Smooth muscle cell (in vitro differentiated cells): Measurements from ENCODE around the gene WHRN. TPM values are rescaled to one million over a fixed set of nuclear protein-coding genes. Genes with fewer than 3 reads are reported as not detected.

Experiments
- DNase-seq: peaks from one replicate; lab custom pipeline; 2025; ENCODE audit not compliant: unreplicated experiment; lab: John Stamatoyannopoulos, UW
- H2AFZ ChIP-seq: fragments of 200-600 bp; sonication (generic); 2 replicates; pipeline ENCODE4 v1.6.0; 2016; ENCODE audit warnings: antibody characterized with exemption, low read depth, mild to moderate bottlenecking
- H3F3A ChIP-seq: fragments of 200-600 bp; sonication (generic); 2 replicates; pipeline ENCODE4 v1.6.0; 2017; ENCODE audit warnings: antibody characterized with exemption, low read depth
- H3K27ac ChIP-seq: fragments of 200-600 bp; sonication (generic); 2 replicates; pipeline ENCODE4 v1.5.1; 2016; ENCODE audit warnings: low read depth, mild to moderate bottlenecking
- H3K27me3 ChIP-seq: fragments of 200-600 bp; sonication (generic); 2 replicates; pipeline ENCODE4 v1.6.1; 2016; ENCODE audit warnings: low read depth, mild to moderate bottlenecking
- H3K36me3 ChIP-seq: fragments of 200-600 bp; sonication (generic); 2 replicates; pipeline ENCODE4 v1.5.1; 2016; ENCODE audit warnings: low read depth
- H3K4me1 ChIP-seq: fragments of 200-600 bp; sonication (generic); 2 replicates; pipeline ENCODE4 v1.5.1; 2016; ENCODE audit warnings: low read depth
- H3K4me2 ChIP-seq: fragments of 200-600 bp; sonication (generic); 2 replicates; pipeline ENCODE4 v1.6.0; 2016; ENCODE audit warnings: mild to moderate bottlenecking
- H3K4me3 ChIP-seq: fragments of 200-600 bp; sonication (generic); 2 replicates; pipeline ENCODE4 v1.5.1; 2016; ENCODE audit warnings: mild to moderate bottlenecking
- H3K79me2 ChIP-seq: fragments of 200-600 bp; sonication (generic); 2 replicates; pipeline ENCODE4 v1.6.0; 2016; ENCODE audit warnings: low read depth, mild to moderate bottlenecking
- H3K9ac ChIP-seq: fragments of 200-600 bp; sonication (generic); 2 replicates; pipeline ENCODE4 v1.6.0; 2016; ENCODE audit warnings: low read depth
- H3K9me3 ChIP-seq: fragments of 200-600 bp; sonication (generic); replicated peaks from 2 replicates; pipeline ENCODE4 v1.5.1; 2016; ENCODE audit warnings: low read depth
- H4K20me1 ChIP-seq: fragments of 200-600 bp; sonication (generic); 2 replicates; pipeline ENCODE4 v1.6.0; 2016; ENCODE audit warnings: low read depth
- CTCF ChIP-seq: fragments of 200-600 bp; sonication (generic); IDR thresholded peaks from 2 replicates; pipeline ENCODE4 v1.5.1; 2017; ENCODE audit warnings: borderline replicate concordance, mild to moderate bottlenecking, antibody characterized with exemption; ENCODE audit not compliant: insufficient read depth, poor library complexity, severe bottlenecking
- WGBS: methylation state at CpG from one replicate; pipeline ENCODE4 v1.1.7; 2016; ENCODE audit warnings: low lambda C conversion rate; 5-methylcytosine and 5-hydroxymethylcytosine counted together
- polyA plus RNA-seq: library from polyadenylated mRNA; unstranded; fragments of >200 nt; fragmentation: Nextera tagmentation; extraction: Ambion mirVana; gene quantifications from 2 replicates; pipeline ENCODE4 v1.2.1, GENCODE V29; 2016
- total RNA-seq: library from RNA; depleted of rRNA; stranded (reverse); fragments of >200 nt; gene quantifications from 2 replicates; pipeline ENCODE4 v1.2.3, GENCODE V29; 2014

WHRN gene
- total and polyA plus RNA-seq, 2 experiments from 2014 or later, result 3.6 to 12.9 TPM

GRCh38 chr9:114383521-114384231 is 121.6 kb downstream of the WHRN start:
- H3K4me1 ChIP-seq, result peaks cover 39% of the 10 kb centered on the region
- 77% methylated on average over 8 of the region's 8 CpGs for WGBS
- no peaks in the 10 kb centered on the region for H3K36me3 ChIP-seq
- peaks cover 19% of the 10 kb centered on the region for H4K20me1 ChIP-seq
- no peak overlapping the region for H2AFZ ChIP-seq
- TF ChIP-seq CTCF, result no peak
- H3K27ac ChIP-seq, result peak overlapping the region; percentile 92
- no peak for DNase-seq
- H3K79me2 ChIP-seq, result peaks cover 47% of the 10 kb centered on the region
- H3K4me3 ChIP-seq, result no peak overlapping the region
- H3F3A ChIP-seq, result peaks cover 12% of the 10 kb centered on the region
- H3K9ac ChIP-seq, result no peak overlapping the region
- H3K4me2 ChIP-seq, result peak overlapping the region; percentile 44
- H3K27me3 ChIP-seq, result no peaks in the 10 kb centered on the region
- no peaks in the 10 kb centered on the region for H3K9me3 ChIP-seq

DNA sequence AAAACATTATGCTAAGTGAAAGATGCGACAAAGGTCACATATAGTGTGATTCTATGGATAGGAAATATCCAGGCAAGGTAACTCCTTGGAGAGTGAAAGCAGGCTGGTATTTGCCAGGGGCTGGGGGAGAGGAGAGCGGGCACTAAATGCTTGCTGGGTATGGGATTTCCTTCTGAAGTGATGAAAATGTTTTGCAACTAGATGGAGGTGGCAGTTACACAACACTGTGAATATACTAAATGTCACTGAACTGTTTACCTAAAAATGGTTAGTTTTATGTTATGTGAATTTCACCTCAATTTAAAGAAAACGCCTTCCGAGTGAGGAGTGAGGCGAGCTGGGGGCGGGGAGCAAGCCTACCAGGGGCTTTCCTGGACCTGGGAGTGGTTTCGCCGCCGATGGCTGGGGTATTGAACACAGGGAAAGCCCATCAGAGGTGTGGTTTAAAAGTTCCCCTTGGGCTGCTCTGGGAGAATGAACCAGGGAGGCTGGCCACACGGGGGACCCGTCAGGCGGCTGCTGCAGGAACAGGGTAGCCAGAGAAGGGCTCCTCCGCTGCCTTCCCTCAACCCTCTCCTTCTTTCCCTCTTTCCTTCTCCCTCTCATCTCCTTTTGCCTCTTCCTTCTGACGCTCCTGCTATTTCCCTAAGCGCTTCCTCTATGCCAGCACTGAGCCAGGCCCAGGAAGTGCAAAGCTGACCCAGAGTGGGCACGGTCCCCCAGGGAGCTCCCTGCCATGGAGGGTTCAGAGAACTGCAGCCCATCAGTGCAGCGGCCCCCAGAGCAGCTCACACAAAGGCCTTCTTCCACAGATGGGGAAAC is 122.4 kb downstream of the WHRN start:
- no peak for DNase-seq
- WGBS, result 73% methylated on average over 17 of the region's 17 CpGs
- peak overlapping the region; percentile 92 for H3K27ac ChIP-seq
- TF ChIP-seq CTCF, result no peak
- H3K79me2 ChIP-seq, result peaks cover 47% of the 10 kb centered on the region
- H3K4me1 ChIP-seq, result peaks cover 37% of the 10 kb centered on the region
- no peak overlapping the region for H3K9ac ChIP-seq
- H3K4me2 ChIP-seq, result peak overlapping the region; percentile 44
- peaks cover 20% of the 10 kb centered on the region for H4K20me1 ChIP-seq
- no peaks in the 10 kb centered on the region for H3K9me3 ChIP-seq
- H3F3A ChIP-seq, result peaks cover 12% of the 10 kb centered on the region
- H2AFZ ChIP-seq, result no peak overlapping the region
- H3K4me3 ChIP-seq, result no peak overlapping the region
- no peaks in the 10 kb centered on the region for H3K27me3 ChIP-seq
- H3K36me3 ChIP-seq, result no peaks in the 10 kb centered on the region

DNA sequence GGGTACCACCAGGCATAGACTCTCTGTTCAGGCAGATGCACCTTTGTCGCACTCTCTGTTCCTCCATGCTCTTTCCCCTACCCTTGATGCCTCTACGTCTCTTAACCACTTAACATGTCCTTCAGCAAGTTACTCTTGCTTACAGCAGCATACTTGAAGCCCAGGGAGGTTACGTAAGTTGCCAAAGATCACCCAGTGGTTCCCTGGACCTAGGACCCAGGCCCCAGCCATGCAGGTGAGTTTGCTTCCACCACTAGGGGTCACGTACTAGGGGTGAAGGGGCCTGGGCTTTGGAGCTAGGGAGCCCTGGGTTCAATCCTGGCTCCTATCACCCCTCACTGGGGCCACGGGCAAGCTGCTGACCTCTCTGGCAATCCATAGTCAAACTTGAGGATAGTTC is 126.4 kb downstream of the WHRN start:
- Histone ChIP-seq H3K27me3 (no peaks in the 10 kb centered on the region), H3K9me3 (no peaks in the 10 kb centered on the region), H4K20me1 (peaks cover 18% of the 10 kb centered on the region), H3K36me3 (no peaks in the 10 kb centered on the region), H2AFZ (no peak overlapping the region), H3F3A (peaks cover under 1% of the 10 kb centered on the region), H3K9ac (no peak overlapping the region), H3K4me3 (no peak overlapping the region), H3K4me1 (peaks cover 9% of the 10 kb centered on the region), H3K79me2 (peaks cover 28% of the 10 kb centered on the region), H3K4me2 (no peak overlapping the region), H3K27ac (no peak overlapping the region)
- 97% methylated on average over 5 of the region's 5 CpGs for WGBS
- DNase-seq, result no peak
- TF ChIP-seq CTCF, result no peak
